NCI-H1105 (cell line): Measurements from ENCODE around the gene KIR3DL1.
"Not testable (repeated sequence)": the region's sequence is repeated elsewhere in the genome, so short reads cannot be mapped to it uniquely, and the experiment has no call there.

Source experiments
- DNase-seq: peaks from one replicate; lab custom pipeline; 2025; lab: John Stamatoyannopoulos, UW

Gene KIR3DL1

GRCh38 chr19:54817670-54818536, 1.6 kb downstream of the KIR3DL1 start:
- no peak for DNase-seq

GRCh38 chr19:54824416-54824815, 8.1 kb downstream of the KIR3DL1 start:
- DNase-seq = not testable (repeated sequence)

GRCh38 chr19:54825326-54825725, 9.1 kb downstream of the KIR3DL1 start:
- not testable (repeated sequence) for DNase-seq

GRCh38 chr19:54828064-54828463, 11.8 kb downstream of the KIR3DL1 start:
- not testable (repeated sequence) for DNase-seq

GRCh38 chr19:54832496-54832895, 16.2 kb downstream of the KIR3DL1 start, which contains the start of gene KIR2DS4:
Gene KIR2DS4 (plus strand): TSS chr19:54832676.
- not testable (repeated sequence) for DNase-seq

GRCh38 chr19:54835126-54835525, 18.9 kb downstream of the KIR3DL1 start:
- DNase-seq = not testable (repeated sequence)

- DNase-seq = not testable (repeated sequence)
Observed at GRCh38 chr19:54837522-54837921, 21.3 kb downstream of the KIR3DL1 start.

GRCh38 chr19:54843171-54843570, 26.9 kb downstream of the KIR3DL1 start:
- not testable (repeated sequence) for DNase-seq

GRCh38 chr19:54850061-54850640, 33.9 kb downstream of the KIR3DL1 start, which contains the start of gene KIR3DL2:
Gene KIR3DL2 (plus strand): TSS chr19:54850443. CDS start chr19:54850476, 33 bp downstream.
- DNase-seq = not testable (repeated sequence)

- DNase-seq = no peak
Observed at GRCh38 chr19:54850930-54851329, 34.7 kb downstream of the KIR3DL1 start.

- no peak for DNase-seq
Observed at GRCh38 chr19:54851353-54851752, 35.1 kb downstream of the KIR3DL1 start.

- DNase-seq = not testable (repeated sequence)
Observed at GRCh38 chr19:54855241-54855640, 39.0 kb downstream of the KIR3DL1 start.

GRCh38 chr19:54858476-54858875, 42.2 kb downstream of the KIR3DL1 start:
- not testable (repeated sequence) for DNase-seq

- not testable (repeated sequence) for DNase-seq
Observed at GRCh38 chr19:54859421-54859820, 43.2 kb downstream of the KIR3DL1 start.

GRCh38 chr19:54863459-54863858, 47.2 kb downstream of the KIR3DL1 start:
- DNase-seq = not testable (repeated sequence)

- no peak for DNase-seq
Observed at GRCh38 chr19:54871696-54872095, 55.4 kb downstream of the KIR3DL1 start.

GRCh38 chr19:54873990-54874389, 57.7 kb downstream of the KIR3DL1 start, which contains the start of gene FCAR:
Gene FCAR (plus strand): TSS chr19:54874235. CDS start chr19:54874290, 55 bp downstream.
- no peak for DNase-seq

- no peak for DNase-seq
Observed at GRCh38 chr19:54875506-54875905, 59.2 kb downstream of the KIR3DL1 start.

GRCh38 chr19:54877471-54877870, 61.2 kb downstream of the KIR3DL1 start:
- DNase-seq = no peak
